HL-60/S4 treated with retinoic acid at 250 ng/mL for 4 days and 3 days (cell line): ENCODE measurements around the gene STPG4.

Experiments
- in situ Hi-C: fragments of 300-500 bp; cut with MboI; formaldehyde crosslinking; loops from 2 replicates; pipeline ENCODE4 v1.7.0; 2022; ENCODE audit warnings: low sequenced_read_pairs

Gene STPG4

DNA sequence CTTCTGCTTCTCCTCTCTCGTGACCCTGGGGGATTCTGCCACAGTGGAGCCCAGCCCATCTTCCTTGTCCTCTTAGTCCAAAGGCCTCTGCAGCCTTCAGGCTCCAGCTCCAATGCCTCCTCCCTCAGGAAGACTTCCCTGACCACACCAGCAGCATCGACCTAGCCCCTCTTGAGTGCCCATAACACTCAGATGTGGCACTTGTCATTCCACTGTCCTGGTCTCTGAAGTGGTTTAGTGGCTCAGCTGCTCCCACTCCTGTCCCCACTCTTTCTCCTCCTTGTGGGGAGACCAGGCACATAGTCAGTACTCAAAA is 97.5 kb downstream of the STPG4 start:
- in situ Hi-C loops, result no loop called here

DNA sequence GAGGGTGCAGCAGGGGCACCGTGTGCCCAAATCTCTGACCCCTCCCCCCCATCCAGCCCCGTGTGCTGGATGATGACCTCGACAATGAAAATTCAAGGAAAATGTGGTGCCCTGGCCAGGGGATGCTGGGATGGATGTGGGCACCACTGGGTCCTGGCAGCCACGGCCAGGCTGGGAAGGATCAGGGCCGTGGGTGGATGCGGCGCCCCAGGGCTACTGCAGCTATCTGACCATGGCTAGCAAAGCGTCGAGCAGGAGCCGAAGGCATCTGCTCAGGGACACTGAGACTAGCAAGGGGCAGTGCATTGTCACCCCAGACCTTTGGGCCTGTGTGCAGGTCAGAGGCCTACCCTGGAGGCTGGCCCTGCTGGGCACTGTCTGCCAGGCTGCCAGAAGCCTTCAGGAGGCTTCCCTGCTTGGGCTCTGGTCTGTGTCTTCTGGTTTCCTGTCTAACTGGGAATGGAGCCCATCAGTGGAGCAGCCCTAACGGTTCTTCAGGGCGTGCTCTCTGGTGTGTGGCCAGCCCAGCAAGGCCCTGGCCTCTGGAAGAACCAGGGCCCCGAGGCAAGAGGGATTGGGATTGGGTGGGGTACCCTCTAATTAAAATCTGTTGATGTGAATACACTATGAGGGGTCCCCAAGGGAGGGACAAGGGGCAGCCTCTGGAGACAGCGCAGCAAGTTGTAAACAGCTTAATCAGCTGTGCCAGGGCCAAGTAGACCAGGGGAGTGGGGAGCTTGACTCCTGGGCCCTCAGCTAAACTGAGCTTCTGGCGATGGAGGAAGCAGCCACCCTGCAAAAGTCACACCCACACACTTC is 98.0 kb downstream of the STPG4 start:
- in situ Hi-C loops, result no loop called here

DNA sequence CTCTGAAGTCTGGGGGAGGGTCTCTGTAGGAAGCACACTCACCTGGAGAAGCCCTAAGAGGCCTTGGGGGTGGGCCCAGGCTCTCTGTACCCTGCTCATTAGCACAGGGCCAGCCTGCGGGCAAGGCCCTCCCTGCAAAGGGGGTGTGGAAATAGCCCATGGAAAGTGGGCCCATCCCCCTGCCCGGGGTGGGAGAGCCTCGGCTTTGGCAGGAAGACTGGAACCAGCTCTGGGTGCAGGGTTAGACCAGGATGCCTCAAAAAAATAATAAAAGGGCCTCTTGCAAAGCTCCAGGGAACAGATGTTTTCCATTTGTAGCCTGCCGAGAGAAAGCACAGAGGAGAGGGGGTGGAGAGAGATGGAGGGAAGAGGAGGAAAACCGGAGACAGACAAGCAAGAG is 98.7 kb downstream of the STPG4 start:
- in situ Hi-C loops, result no loop called here

DNA sequence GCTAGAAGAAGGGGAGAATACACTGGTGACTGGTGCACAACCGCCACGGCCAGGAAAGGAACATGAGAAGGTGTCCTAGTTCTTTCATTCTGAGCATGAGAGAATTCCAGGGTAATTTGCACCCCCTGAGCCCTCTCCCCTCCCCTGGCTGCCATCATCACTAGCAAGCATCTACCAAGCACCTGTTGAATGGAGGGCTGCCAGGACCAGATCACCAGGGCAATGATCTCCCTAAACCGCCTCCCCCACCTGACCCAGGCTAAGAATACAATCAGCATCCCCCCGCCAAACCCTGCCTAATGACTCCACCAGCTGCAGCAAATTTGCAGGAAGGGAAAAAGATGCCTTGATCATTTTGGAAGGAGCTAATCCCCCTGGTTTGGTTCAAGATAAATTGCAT is 100.2 kb downstream of the STPG4 start:
- in situ Hi-C loops, result no loop called here

DNA sequence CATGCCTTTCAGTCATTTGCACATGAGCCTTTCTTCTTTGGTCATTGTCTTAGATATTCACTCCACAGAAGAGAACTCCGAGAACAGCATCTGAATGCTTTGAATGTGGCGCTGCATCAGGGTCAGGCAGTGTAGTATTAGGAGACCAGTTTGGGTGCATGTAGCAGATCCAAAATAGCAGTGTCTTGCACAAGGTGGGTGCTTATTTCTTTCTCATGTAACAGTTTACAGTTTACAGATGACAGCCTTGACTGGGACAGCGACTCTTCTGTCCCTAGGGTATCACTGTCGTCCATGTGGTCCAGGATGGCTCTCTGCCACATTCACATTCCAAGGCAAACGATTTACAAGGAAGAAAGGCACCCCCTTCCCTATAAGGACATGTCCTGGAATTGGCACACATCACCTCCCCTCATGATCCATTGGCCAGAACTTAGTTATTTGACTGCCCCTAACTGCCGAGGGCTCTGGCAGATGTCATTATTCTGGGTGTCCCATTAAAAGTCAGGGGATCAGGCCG is 101.0 kb downstream of the STPG4 start:
- in situ Hi-C loops, result no loop called here

DNA sequence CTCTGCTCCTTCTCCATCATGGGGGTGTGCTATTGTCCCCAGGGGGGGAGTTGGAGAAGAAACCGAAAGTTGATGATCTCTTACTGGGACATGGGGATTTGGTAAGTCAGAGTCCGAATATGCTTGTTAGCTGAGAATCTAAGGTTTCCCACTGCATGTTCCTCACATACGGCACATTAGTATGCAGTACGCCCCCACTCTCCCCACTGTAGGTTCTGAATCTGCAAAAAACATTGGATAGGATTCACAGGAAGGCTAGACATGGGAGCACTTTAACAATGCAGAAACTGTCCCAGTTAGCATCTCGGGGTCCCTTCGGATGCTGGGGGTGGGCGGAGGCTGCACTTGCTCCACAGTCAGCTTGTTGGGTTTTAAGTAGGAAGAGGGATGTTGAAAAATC is 102.3 kb downstream of the STPG4 start:
- in situ Hi-C loops, result no loop called here

DNA sequence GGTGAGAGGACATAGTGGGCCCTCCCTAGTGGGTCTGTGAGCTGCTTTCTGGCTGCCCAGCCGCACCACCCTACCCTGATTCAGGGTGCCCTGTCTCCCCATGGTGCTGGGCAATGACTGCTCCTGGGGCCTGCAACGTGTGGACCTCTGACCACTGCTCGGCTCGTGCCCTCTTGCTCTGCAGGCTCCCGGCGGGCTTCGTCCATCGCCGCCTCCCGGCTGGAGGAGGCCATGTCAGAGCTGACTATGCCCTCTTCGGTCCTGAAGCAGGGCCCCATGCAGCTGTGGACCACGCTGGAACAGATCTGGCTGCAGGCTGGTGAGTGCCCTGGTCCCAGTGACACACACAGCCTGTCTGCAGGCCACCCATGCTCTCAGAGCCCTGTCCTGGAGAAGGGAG is 103.5 kb downstream of the STPG4 start:
- in situ Hi-C loops, result no loop called here

DNA sequence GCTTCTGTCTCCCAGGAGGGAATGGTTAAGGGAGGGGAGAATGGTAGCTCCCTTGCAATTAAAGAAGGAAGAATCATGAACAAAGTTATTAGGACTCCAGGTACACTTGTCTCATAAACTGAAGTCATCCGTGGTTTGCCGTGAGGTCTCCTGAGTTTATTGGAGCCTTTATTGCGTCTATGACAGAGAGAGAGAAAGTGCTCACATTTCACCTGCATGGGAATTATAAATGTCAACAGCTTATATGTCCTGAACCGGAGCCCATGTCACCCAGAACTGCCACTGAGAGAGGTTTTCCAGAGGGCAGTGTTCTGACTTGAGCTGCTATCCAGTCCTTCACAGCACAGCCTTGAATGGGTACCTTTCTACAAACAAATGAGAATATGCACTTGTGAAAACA is 104.3 kb downstream of the STPG4 start:
- in situ Hi-C loops, result no loop called here

DNA sequence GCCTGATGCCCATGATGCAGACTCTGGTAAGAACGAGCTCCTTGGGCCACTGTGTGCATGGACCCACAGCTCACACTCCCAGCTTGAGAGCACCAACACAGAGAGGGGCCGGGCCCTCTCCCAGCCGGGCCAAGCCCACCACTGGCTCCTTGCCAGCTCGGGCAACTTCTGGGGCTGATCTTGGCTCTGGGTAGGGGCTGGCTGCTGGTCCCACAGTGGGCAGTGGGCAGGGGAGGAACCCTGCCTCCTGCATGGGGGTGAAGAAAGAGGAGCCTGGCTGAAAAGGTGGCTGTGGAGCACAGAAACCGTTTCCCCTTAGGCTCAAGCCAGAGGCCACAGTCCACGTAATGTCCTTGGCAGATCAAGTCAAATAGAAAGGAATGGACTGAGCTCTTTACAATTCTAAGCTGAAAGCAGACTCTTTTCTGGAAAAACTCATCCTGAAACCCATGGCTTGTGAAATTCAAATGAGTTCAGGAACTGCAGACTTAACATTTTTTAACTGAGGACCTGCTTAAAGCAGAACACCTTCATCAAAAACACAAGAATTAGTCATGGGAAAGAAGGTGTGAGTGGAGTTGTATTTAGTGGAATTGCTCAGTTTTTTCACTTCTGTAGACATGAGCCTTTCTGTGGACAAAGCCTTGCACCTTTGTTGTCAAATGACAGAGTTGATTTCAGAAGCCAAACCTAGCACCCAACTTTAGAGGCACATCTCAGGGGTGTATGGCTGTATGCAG is 104.9 kb downstream of the STPG4 start:
- in situ Hi-C loops, result no loop called here

DNA sequence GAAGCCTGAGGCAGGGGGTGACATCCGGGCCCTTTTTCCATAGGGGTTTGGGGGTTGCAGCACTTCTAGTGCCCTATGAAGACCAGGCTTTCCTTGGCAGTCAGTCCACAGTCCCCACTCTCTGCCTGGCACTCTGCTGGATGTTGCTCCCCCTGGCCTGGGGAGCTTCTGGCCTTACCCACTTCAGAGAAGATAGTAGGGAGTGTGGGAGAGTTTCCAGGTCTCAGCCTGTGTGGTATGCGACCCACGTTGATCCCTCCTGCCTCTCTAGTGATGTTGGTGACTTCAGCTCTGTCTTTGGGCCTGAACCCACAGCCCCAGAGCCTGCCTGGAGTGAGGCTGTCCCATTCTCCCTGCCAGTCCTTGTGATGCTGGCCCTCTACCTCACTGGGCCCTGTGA is 105.6 kb downstream of the STPG4 start:
- in situ Hi-C loops, result no loop called here

DNA sequence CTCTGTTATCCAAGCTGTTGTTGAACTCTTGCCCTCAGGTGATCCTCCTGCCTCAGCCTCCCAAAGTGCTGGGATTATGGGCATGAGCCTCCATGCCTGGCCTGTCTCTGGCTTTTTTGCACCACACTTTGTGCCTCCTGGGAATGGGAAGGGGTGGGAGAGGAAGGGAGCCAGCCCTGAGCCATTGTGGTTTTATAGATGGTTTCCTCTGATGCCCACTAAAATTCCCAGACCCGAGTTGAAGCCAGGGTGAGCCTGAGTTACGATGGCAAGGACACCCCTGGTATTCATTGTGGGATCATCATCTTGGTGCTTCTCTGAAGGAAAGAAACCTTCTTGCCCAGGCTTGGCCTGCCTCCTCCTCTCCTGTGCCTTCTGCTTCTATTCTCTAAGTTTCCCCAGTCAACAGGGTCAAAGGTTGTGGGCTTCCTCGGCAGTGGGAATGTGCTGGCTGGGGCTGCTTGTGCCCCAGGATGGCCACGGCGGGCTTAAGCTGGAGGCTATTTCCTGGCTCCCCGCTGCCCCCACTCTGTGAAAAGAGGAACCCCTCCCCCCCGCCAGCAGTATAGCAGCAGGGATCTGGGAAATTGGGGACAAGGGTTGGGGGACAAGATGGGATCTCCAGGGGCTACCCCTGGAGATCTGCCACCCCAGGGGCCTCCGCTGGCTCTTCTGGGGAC is 106.2 kb downstream of the STPG4 start:
- in situ Hi-C loops, result no loop called here

DNA sequence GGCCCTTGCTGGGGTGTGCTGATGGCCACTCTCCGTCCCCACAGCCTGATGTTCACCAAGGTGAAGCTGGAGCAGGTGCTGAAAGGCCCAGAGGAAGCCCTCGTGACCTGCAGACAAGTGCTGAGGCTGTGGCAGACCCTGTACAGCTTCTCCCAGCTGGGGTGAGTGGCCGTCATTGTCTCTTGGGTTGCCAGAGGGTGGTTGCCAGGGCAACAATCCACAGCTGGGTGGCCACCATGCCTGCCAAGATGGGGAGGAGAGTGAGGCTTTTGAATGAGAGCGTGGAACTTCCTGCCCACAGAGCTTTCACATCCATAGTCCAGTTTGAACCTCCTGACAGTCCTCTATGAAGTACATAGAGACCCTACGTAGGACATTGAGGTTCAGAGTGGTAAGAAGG is 108.8 kb downstream of the STPG4 start:
- in situ Hi-C loops, result no loop called here

DNA sequence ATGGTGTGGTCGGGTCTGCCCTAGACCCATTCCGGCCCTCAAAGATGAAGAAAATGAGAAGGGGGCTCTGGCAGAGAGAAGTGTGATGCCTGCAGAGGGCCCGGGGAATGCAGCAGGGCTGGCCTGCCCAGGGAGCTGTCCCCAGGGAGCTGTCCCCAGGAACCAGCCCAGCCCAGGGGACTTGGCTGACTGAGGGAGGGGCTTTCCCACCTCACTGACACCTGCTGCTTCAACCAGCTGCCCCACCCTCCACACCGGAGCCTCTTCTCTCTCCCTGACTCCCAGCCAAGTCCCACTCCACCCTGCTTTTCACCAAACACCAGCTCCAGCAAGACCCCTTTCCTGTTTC is 111.2 kb downstream of the STPG4 start:
- in situ Hi-C loops, result no loop called here

DNA sequence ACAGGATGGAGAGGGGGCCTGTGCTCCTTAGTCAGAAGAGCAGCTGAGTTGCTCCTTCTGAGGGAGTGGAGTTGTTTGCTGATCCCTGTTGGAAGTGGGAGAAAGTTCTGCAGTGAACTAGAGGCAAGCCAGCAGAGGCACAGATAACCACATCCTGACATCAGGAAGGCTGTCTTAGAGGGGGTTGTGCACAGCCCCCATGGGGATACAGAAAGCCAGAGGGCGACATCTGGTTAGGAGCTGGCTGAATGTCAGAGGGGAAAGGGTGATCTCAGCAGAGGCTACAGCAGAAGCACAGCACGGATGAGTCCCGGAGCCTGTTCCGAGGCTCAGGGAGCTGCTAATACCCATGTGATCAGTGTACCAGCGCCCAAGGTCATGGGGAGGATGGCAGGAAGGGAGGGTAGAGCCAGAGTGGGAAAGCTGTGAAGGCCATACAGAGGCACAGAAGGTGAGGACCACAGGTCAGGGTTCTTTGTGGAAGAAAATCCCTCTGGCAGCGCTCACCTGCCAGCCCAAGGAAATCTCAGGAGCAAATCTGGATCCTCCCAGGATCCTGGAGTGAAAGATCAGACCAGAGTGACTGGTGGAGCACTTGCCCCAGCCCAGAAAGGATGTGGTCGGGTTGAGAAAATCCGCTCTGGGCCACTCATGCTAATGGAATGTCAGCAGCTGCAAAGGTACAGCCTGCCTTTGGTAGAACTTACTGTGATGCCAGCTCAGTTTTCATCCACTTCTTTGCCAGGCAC is 111.8 kb downstream of the STPG4 start:
- in situ Hi-C loops, result no loop called here

DNA sequence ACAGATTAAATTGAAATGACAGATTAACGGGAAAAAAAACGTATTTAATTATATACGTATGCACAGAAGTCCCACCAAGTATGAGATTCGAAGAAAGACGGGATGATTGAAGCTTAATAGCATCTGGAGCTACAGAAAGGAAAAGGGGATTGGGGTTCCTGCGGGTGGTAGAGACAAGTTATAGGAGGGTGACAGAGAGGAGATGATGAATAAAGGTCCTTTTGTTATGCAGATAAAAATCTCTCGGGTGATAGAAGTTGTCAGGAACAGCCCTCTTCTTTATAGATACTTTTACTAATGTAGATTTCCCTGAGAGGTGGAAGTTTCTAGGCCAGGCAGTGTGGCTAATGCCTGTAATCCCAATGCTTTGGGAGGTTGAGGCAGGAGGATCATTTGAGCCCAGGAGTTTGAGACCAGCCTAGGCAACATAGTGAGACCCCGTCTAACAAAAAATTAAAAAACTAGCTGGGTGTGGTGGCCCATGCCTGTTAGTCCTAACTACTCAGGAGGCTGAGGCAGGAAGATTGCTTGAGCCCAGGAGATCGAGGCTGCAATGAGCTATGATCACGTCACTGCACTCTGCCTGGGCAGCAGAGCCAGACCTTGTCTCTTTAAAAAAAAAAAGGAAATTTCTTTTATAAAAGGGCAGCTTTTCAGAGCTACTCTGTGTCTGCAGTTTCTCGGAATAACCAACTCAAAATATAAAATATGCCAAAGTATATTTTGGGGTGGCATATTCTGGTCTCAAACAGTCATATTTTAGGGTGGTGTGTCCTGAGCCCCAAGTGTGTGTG is 113.0 kb downstream of the STPG4 start:
- in situ Hi-C loops, result no loop called here

DNA sequence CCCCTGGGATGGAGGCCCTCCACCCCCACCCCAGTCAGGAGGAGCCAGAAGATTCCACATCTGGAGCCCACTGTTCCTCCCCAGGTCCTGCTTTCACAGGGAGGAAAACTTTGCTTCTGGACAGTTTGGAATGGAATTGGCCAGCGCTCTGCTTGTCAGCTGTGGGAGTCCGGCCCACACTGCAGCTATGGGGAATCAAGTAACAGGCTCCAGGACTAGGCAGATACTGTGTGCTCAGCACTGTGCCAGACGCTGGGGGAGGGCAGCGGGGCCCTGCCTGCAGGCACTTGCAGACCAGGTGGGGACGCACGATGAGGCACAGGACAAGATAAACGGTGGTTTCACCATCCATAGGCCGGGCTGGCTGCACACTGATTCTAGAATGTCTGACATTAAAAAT is 114.0 kb downstream of the STPG4 start:
- in situ Hi-C loops, result no loop called here

DNA sequence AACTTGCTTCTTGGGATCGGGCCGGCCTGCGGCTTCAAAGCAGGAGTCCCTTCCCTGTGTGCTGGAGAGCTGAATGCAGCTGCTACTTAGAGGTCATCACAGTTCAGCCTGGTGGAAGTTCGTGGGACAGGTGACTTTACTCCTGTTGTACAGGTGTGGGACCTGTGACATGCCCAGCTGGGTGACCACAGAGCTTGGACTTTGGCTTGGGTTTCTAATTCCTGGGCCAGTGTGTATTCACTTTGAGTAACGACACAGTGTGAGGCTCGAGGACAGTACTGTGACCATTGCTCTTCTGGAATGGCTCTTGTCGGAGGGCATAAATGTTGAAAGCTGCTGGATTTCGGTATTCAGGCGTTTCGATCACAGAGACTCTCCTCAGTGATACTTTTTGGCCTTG is 114.5 kb downstream of the STPG4 start:
- in situ Hi-C loops, result no loop called here

DNA sequence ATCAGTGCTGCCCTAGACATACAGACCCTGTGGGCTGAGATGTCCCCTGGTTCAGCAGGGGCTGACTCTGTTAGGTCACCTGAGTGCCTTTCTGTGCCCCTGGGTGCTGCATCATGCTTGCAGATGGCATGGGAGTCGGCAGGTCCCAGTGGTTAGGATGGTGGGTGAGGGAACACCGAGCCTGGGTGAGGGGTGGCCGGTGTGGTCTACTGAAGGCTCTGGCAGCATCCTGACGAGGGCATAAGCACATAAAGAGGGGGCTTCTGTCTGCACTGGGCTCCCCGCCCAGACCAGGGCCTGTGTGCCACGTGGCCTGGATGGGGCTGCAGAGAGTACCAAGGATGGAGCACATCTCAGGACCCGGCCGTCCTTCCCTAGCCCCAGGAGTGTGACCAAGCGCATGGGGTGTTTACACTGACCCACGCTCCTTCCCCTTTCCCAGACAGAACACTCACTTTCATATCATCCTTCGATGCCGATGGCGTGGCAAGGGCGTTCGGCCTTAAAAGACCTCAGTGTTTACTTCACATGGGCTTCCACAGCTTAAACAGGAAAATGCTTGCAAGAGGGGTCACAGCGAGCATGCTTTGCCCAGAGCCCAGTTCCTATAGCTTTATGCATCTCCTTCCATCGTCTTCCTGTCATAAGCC is 115.1 kb downstream of the STPG4 start:
- in situ Hi-C loops, result no loop called here

DNA sequence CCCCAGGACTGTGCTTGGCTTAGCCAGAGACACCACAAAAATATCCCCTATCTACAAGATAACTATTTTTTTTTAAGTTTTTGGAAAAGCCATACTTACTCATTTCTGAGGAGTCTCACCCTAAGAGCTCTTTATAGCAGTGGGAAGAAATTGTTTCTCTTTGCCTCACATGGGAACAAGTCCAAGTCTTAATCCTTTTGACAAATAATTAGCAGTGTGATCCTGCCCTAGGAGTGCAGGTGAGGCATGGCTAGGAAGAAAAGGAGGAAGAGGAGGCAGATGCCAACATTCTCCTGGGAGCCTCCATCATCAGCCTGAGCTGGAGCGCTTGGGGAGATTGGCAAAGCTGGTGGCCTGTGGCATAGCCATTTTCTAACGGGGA is 115.6 kb downstream of the STPG4 start:
- in situ Hi-C loops, result no loop called here
